ENCODE results near the gene NCS1. TPM values are rescaled to one million over a fixed set of nuclear protein-coding genes. Genes with fewer than 3 reads are reported as not detected.

The NCS1 gene
- total RNA-seq, 1 experiment from 2014 or later: 68.7 TPM

DNA sequence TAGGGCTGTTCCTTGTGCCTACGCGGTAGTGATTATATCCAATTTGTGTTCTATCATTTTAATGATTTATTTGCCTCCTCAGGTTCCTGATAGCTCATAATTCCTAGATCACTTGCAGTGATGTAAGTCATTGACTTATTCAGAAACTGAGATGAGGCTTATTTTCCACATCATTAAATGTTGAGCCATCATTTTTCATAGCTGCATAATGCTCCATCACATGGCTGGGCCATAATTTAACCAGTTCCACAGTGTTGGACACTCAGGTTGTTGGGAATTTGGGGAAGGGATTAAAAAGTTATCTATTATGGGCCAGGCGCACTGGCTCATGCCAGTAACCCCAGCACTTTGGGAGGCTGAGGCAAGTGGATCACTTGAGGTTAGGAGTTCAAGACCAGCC, 57.6 kb downstream of the NCS1 start (continued):
- TF ChIP-seq, protein P1, sequence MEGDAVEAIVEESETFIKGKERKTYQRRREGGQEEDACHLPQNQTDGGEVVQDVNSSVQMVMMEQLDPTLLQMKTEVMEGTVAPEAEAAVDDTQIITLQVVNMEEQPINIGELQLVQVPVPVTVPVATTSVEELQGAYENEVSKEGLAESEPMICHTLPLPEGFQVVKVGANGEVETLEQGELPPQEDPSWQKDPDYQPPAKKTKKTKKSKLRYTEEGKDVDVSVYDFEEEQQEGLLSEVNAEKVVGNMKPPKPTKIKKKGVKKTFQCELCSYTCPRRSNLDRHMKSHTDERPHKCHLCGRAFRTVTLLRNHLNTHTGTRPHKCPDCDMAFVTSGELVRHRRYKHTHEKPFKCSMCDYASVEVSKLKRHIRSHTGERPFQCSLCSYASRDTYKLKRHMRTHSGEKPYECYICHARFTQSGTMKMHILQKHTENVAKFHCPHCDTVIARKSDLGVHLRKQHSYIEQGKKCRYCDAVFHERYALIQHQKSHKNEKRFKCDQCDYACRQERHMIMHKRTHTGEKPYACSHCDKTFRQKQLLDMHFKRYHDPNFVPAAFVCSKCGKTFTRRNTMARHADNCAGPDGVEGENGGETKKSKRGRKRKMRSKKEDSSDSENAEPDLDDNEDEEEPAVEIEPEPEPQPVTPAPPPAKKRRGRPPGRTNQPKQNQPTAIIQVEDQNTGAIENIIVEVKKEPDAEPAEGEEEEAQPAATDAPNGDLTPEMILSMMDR (IDR thresholded peaks at IDR 0.05 in 2 of 3, conservative IDR thresholded peaks at IDR 0.05 in 1 of 3; ENCODE audit: borderline replicate concordance in 1 of 3, insufficient read depth in 1 of 3, low read depth in 2 of 3, low read length in 2 of 3): no peak
- no peak for TF ChIP-seq MAX (IDR thresholded peaks at IDR 0.05)
- TF ChIP-seq, protein P2, sequence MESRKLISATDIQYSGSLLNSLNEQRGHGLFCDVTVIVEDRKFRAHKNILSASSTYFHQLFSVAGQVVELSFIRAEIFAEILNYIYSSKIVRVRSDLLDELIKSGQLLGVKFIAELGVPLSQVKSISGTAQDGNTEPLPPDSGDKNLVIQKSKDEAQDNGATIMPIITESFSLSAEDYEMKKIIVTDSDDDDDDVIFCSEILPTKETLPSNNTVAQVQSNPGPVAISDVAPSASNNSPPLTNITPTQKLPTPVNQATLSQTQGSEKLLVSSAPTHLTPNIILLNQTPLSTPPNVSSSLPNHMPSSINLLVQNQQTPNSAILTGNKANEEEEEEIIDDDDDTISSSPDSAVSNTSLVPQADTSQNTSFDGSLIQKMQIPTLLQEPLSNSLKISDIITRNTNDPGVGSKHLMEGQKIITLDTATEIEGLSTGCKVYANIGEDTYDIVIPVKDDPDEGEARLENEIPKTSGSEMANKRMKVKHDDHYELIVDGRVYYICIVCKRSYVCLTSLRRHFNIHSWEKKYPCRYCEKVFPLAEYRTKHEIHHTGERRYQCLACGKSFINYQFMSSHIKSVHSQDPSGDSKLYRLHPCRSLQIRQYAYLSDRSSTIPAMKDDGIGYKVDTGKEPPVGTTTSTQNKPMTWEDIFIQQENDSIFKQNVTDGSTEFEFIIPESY (IDR thresholded peaks at IDR 0.05; ENCODE audit: extremely low read depth, insufficient replicate concordance, low read length): no peak
- no peak for TF ChIP-seq CBX3 (IDR thresholded peaks at IDR 0.05; ENCODE audit: low read depth)

DNA sequence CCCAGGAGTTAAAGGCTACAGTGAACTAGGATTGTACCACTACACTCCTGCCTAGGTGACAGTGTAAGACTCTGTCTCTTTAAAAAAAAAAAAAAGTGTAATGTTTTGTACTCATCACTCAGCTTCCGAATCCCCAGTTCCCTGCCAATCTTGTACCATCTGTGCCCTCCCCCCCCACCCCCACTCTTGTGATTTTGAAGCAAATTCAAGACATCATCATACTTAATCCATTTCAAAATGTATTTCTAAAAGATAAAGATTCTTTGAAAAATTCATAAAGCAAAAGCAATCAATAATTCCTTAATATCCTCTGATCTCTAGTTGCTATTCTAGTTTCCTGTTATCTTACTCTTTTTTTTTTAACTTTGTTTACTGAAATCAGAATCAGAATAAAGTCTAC, 58.4 kb downstream of the NCS1 start:
- BruUV-seq (replicated peaks): no TSS peak
- H3K9me3 ChIP-seq (ENCODE audit: control insufficient read depth in 1 of 2, insufficient read depth in 1 of 2, low read depth in 1 of 2, low read length in 2 of 2): peaks cover 0 to 10% of the 10 kb centered on the region in 2 experiments; a peak in 2 of 4 replicates
- H2AFZ ChIP-seq (ENCODE audit: low read depth, low read length, poor library complexity, severe bottlenecking): no peak overlapping the region
- POLR2A ChIA-PET: no interaction called here
- no peaks in the 10 kb centered on the region for H4K20me1 ChIP-seq (ENCODE audit: insufficient read depth)
- ATAC-seq (no peak), DNase-seq (ENCODE audit: low read depth, low spot score) (no peak)
- intact Hi-C loops (cut with micrococcal nuclease): no loop called here
- no peak overlapping the region for H3K9ac ChIP-seq (ENCODE audit: low read length)
- no peak overlapping the region for H3K4me2 ChIP-seq (ENCODE audit: low read length)
- no peak for TF ChIP-seq ATF3 (IDR thresholded peaks at IDR 0.05)
- TF ChIP-seq REST (IDR thresholded peaks at IDR 0.05; ENCODE audit: low read depth): no peak
- no peak for TF ChIP-seq JUND (IDR thresholded peaks at IDR 0.05)
- no peaks in the 10 kb centered on the region for H3K79me2 ChIP-seq (ENCODE audit: insufficient read depth, low read length)
- H3K4me3 ChIP-seq (replicated peaks in 1 of 2; ENCODE audit: low read depth in 1 of 2, low read length in 2 of 2): no peak overlapping the region
- H3K4me1 ChIP-seq (ENCODE audit: control insufficient read depth in 1 of 2, insufficient read depth in 2 of 2, low read length in 2 of 2): no peaks in the 10 kb centered on the region
- no peaks in the 10 kb centered on the region for H3K27me3 ChIP-seq (ENCODE audit: insufficient read depth, low read length)
- H3K27ac ChIP-seq (ENCODE audit: low read depth, low read length): no peak overlapping the region
- H3K9me2 ChIP-seq (ENCODE audit: insufficient read depth): no peaks in the 10 kb centered on the region
- RAD21 ChIA-PET (ENCODE audit: low non-redundant PET in 1 of 2, low total read pairs in 2 of 2, uncharacterized antibody in 2 of 2, unreplicated experiment in 2 of 2): no interaction called here
- CTCF ChIA-PET: no interaction called here
- peaks cover 13 to 36% of the 10 kb centered on the region in 2 experiments; a peak in 3 of 4 replicates for H3K36me3 ChIP-seq (ENCODE audit: control insufficient read depth in 1 of 2, insufficient read depth in 2 of 2, low read length in 2 of 2)
